Aortic smooth muscle cell (primary cell): ENCODE results near the gene CHD1L. TPM values are rescaled to one million over a fixed set of nuclear protein-coding genes. Genes with fewer than 3 reads are reported as not detected.

ENCODE experiments used
- total RNA-seq: library from RNA; depleted of rRNA; stranded (reverse); fragments of >200 nt; gene quantifications from 2 replicates; pipeline ENCODE4 v1.2.3, GENCODE V29; 2014

CHD1L gene
- total RNA-seq: 41.5 and 45.6 TPM in 2 replicates

GRCh38 chr1:147242449-147243227, at the start of gene CHD1L:
Gene CHD1L (plus strand): TSS chr1:147242684. CDS start chr1:147242704, 20 bp downstream.

GRCh38 chr1:147225193-147225730, 17.2 kb upstream of the CHD1L start, which contains the start of gene FMO5:
Gene FMO5 (minus strand): TSS chr1:147225339. CDS start chr1:147225029, 310 bp downstream.

Other genes with a start within 250 kb of the CHD1L start
- 7.7 and 10.8 TPM in 2 replicates for gene PRKAB2, start 70.2 kb upstream of the CHD1L start, total RNA-seq
- gene FMO5, start 17.3 kb upstream of the CHD1L start, total RNA-seq: 1.3 and 2.4 TPM in 2 replicates